ENCODE data around the gene TTYH3. TPM values are rescaled to one million over a fixed set of nuclear protein-coding genes. Genes with fewer than 3 reads are reported as not detected.
"Not testable (repeated sequence)": the region's sequence is repeated elsewhere in the genome, so short reads cannot be mapped to it uniquely, and the experiment has no call there.

The TTYH3 gene
- total RNA-seq, 6 experiments from 2014 or later, result 10.3 to 59.3 (median 37.6) TPM

- intact Hi-C loops (cut with DNase I), result no loop called here
- ATAC-seq (no peak), DNase-seq (no peak)
- Histone ChIP-seq H3K27me3 (peaks cover 0 to 7% of the 10 kb centered on the region in 2 donors), H3K4me1 (peaks cover 0 to 7% (median 0%) of the 10 kb centered on the region in 4 donors), H3K36me3 (no peaks in the 10 kb centered on the region), H3K27ac (no peak overlapping the region), H3K4me3 (no peak overlapping the region), H3K9me3 (no peaks in the 10 kb centered on the region)
- TF ChIP-seq POLR2A (IDR thresholded peaks at IDR 0.05) (no peak), CTCF (IDR thresholded peaks at IDR 0.05) (no peak)
- WGBS (ENCODE audit: insufficient coverage, low coverage, low lambda C conversion rate, missing lambda C conversion rate), result no CpG with 5 or more reads among the region's 14 CpGs
These were observed 60.8 kb downstream of the TTYH3 start for GRCh38 chr7:2692543-2692942.

- peak; percentile 87 to 95 (median 90) for ATAC-seq
- H3K4me3 ChIP-seq; H3K27me3 ChIP-seq; H3K9me3 ChIP-seq; intact Hi-C loops (cut with DNase I); H3K36me3 ChIP-seq; H3K4me1 ChIP-seq: not testable (repeated sequence)
- 59% methylated on average over 13 of the region's 19 CpGs for WGBS (ENCODE audit: insufficient coverage, low coverage, low lambda C conversion rate, missing lambda C conversion rate)
- DNase-seq, result peak in 2 of 3 donors; percentile 74 to 92
- H3K27ac ChIP-seq, result peak overlapping the region in 2 of 3 donors; percentile 18 to 40
These were observed 61.8 kb downstream of the TTYH3 start for GRCh38 chr7:2693420-2694121.

GRCh38 chr7:2694122-2694436 lies 62.3 kb downstream of the TTYH3 start:
- ATAC-seq; H3K9me3 ChIP-seq; H3K4me1 ChIP-seq; H3K27me3 ChIP-seq; intact Hi-C loops (cut with DNase I); H3K36me3 ChIP-seq; H3K27ac ChIP-seq; DNase-seq; H3K4me3 ChIP-seq: not testable (repeated sequence)
- 50% methylated on average over 1 of the region's 8 CpGs for WGBS (ENCODE audit: insufficient coverage, low coverage, low lambda C conversion rate, missing lambda C conversion rate)

GRCh38 chr7:2698581-2699288 lies 66.9 kb downstream of the TTYH3 start:
- H3K36me3 ChIP-seq, result no peaks in the 10 kb centered on the region
- H3K4me1 ChIP-seq, result peaks cover 0 to 2% (median 0%) of the 10 kb centered on the region in 4 donors
- TF ChIP-seq CTCF (IDR thresholded peaks at IDR 0.05) (no peak), POLR2A (IDR thresholded peaks at IDR 0.05) (no peak)
- intact Hi-C loops (cut with DNase I), result no loop called here
- H3K27me3 ChIP-seq, result no peaks in the 10 kb centered on the region
- peak in 1 of 4 donors; percentile 13 for ATAC-seq
- no peak for DNase-seq
- no peaks in the 10 kb centered on the region for H3K9me3 ChIP-seq
- no peak overlapping the region for H3K4me3 ChIP-seq
- WGBS (ENCODE audit: insufficient coverage, low coverage, low lambda C conversion rate, missing lambda C conversion rate), result 59% methylated on average over 15 of the region's 18 CpGs
- no peak overlapping the region for H3K27ac ChIP-seq

GRCh38 chr7:2699289-2699620 lies 67.5 kb downstream of the TTYH3 start:
- no peaks in the 10 kb centered on the region for H3K4me1 ChIP-seq
- intact Hi-C loops (cut with DNase I), result no loop called here
- no peak for ATAC-seq
- no peaks in the 10 kb centered on the region for H3K36me3 ChIP-seq
- WGBS (ENCODE audit: insufficient coverage, low coverage, low lambda C conversion rate, missing lambda C conversion rate), result 61% methylated on average over 9 of the region's 15 CpGs
- no peak overlapping the region for H3K27ac ChIP-seq
- TF ChIP-seq POLR2A (IDR thresholded peaks at IDR 0.05) (no peak), CTCF (IDR thresholded peaks at IDR 0.05) (no peak)
- no peaks in the 10 kb centered on the region for H3K27me3 ChIP-seq
- H3K9me3 ChIP-seq, result no peaks in the 10 kb centered on the region
- no peak for DNase-seq
- H3K4me3 ChIP-seq, result no peak overlapping the region

Data from right lobe of liver (tissue), 6 donors.